ENCODE results near the gene SON. TPM values are rescaled to one million over a fixed set of nuclear protein-coding genes. Genes with fewer than 3 reads are reported as not detected.

Gene SON
- total RNA-seq, 1 donor from 2014 or later: 285 TPM

DNA sequence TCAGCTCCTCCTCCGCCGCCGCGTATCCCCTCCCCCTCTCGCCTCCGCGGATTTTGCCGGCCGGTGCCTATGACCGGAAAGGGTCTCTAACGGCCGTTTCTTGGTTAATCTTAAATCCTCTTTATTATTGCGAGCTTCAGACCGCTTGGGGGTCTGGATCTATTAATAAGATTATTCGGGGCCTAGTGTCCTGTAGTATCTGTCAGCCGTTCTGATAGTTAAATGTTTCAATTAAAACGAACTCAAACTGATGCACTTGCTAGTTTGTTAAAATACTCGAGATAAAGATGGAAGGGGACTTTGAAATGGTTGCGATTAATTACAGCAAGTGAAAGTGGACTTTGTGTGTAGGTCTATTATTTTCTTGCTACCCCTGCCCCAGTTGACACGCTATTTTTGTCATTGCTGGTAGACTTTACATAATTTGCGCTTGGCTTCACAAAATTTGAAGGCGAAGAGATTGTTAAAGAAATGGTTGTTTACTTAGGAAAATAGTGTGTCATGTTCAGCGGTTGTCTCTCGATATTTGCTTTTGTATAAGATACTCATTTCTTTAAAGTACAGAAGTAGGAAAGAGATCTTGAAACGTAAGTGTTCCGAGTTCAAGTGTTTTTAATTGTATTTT is 779 bp downstream of the SON start:
- no peak for DNase-seq

DNA sequence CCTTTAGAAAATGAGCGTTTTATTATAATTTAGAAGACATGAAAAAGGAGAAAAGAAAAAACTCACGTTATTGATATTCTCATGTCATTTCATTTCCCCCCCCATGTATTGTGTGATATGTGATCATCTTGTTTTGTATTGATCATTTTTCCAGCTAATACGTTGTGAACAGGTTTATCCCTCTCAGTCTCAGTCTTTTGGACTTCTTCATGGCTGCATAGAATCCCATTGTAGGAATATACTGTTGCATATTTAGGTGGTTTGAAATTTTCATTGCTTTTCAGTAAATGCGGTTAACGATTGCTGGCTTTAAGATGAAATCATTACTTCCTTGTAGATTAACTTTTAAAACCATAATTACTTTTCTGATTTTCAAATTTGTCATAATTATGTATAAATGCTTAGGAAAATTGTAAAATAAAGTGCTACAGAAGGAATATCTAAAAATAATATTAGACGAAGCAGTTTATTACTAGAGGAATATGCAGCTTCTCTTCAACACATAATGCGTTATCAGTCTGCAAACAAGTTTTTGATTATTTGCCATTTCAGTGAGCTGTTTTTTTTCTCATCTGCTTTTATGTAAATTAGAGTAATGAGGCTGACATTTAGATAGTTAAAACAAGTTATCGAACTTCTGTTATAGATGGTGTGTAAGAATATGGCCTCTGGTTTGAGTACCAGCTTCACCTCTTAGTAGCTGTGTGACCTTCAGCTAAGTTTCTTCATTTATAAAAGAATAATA is 1.8 kb downstream of the SON start:
- no peak for DNase-seq

DNA sequence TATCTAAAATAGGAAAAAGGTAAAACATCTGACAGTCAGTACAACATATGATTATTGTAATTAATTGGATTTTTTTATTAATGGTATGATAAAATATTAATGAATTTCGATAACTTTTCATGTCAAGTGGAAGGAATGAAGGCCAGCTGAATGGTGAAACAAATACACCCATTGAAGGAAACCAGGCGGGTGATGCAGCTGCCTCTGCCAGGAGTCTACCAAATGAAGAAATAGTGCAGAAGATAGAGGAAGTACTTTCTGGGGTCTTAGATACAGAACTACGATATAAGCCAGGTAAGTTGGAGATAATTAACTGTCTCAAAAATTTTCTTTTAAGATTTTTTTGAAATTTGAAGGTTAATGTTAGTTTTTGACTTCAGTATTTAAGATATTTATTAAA is 3.2 kb downstream of the SON start:
- DNase-seq: no peak

DNA sequence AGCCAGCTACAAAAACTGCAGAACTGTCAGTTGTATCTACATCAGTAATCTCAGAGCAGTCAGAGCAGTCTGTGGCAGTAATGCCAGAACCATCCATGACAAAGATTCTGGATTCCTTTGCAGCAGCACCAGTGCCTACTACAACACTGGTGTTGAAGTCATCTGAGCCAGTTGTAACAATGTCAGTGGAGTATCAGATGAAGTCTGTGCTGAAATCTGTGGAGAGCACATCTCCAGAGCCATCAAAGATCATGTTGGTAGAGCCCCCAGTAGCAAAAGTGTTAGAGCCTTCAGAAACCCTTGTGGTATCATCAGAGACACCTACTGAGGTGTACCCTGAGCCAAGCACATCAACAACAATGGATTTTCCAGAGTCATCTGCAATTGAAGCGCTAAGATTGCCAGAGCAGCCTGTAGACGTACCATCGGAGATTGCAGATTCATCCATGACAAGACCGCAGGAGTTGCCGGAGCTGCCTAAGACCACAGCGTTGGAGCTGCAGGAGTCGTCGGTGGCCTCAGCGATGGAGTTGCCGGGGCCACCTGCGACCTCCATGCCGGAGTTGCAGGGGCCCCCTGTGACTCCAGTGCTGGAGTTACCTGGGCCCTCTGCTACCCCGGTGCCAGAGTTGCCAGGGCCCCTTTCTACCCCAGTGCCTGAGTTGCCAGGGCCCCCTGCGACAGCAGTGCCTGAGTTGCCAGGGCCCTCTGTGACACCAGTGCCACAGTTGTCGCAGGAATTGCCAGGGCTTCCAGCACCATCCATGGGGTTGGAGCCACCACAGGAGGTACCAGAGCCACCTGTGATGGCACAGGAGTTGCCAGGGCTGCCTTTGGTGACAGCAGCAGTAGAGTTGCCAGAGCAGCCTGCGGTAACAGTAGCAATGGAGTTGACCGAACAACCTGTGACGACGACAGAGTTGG is 7.3 kb downstream of the SON start:
- DNase-seq: no peak

DNA sequence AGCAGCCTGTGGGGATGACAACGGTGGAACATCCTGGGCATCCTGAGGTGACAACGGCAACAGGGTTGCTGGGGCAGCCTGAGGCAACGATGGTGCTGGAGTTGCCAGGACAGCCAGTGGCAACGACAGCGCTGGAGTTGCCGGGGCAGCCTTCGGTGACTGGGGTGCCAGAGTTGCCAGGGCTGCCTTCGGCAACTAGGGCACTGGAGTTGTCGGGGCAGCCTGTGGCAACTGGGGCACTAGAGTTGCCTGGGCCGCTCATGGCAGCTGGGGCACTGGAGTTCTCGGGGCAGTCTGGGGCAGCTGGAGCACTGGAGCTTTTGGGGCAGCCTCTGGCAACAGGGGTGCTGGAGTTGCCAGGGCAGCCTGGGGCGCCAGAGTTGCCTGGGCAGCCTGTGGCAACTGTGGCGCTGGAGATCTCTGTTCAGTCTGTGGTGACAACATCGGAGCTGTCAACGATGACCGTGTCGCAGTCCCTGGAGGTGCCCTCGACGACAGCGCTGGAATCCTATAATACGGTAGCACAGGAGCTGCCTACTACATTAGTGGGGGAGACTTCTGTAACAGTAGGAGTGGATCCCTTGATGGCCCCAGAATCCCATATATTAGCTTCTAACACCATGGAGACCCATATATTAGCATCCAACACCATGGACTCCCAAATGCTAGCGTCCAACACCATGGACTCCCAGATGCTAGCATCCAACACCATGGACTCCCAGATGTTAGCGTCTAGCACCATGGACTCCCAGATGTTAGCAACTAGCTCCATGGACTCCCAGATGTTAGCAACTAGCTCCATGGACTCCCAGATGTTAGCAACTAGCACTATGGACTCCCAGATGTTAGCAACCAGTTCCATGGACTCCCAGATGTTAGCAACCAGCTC is 8.2 kb downstream of the SON start:
- no peak for DNase-seq

DNA sequence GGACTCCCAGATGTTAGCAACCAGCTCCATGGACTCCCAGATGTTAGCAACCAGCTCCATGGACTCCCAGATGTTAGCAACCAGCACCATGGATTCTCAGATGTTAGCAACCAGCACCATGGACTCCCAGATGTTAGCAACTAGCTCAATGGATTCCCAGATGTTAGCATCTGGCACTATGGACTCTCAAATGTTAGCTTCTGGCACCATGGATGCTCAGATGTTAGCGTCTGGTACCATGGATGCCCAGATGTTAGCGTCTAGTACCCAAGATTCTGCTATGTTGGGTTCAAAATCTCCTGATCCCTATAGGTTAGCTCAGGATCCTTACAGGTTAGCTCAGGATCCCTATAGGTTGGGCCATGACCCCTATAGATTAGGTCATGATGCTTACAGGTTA is 8.8 kb downstream of the SON start:
- no peak for DNase-seq

DNA sequence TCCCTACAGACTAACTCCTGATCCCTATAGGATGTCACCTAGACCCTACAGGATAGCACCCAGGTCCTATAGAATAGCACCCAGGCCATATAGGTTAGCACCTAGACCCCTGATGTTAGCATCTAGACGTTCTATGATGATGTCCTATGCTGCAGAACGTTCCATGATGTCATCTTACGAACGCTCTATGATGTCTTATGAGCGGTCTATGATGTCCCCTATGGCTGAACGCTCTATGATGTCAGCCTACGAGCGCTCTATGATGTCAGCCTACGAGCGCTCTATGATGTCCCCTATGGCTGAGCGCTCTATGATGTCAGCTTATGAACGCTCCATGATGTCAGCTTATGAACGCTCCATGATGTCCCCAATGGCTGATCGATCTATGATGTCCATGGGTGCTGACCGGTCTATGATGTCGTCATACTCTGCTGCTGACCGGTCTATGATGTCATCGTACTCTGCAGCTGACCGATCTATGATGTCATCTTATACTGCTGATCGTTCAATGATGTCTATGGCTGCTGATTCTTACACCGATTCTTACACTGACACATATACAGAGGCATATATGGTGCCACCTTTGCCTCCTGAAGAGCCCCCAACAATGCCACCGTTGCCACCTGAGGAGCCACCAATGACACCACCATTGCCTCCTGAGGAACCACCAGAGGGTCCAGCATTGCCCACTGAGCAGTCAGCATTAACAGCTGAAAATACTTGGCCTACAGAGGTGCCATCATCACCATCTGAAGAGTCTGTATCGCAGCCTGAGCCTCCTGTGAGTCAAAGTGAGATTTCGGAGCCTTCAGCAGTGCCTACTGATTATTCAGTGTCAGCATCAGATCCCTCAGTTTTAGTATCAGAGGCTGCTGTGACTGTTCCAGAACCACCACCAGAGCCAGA is 9.5 kb downstream of the SON start:
- DNase-seq: no peak

DNA sequence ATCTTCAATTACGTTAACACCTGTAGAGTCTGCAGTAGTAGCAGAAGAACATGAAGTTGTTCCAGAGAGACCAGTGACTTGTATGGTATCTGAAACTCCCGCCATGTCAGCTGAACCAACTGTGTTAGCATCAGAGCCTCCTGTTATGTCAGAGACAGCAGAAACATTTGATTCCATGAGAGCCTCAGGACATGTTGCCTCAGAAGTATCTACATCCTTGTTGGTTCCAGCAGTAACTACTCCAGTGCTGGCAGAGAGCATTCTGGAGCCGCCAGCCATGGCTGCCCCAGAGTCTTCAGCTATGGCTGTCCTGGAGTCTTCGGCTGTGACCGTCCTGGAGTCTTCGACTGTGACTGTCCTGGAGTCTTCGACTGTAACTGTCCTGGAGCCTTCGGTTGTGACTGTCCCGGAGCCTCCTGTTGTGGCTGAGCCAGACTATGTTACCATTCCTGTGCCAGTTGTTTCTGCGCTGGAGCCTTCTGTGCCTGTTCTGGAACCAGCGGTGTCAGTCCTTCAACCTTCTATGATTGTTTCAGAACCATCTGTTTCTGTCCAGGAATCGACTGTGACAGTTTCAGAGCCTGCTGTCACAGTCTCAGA is 10.3 kb downstream of the SON start:
- DNase-seq: no peak

DNA sequence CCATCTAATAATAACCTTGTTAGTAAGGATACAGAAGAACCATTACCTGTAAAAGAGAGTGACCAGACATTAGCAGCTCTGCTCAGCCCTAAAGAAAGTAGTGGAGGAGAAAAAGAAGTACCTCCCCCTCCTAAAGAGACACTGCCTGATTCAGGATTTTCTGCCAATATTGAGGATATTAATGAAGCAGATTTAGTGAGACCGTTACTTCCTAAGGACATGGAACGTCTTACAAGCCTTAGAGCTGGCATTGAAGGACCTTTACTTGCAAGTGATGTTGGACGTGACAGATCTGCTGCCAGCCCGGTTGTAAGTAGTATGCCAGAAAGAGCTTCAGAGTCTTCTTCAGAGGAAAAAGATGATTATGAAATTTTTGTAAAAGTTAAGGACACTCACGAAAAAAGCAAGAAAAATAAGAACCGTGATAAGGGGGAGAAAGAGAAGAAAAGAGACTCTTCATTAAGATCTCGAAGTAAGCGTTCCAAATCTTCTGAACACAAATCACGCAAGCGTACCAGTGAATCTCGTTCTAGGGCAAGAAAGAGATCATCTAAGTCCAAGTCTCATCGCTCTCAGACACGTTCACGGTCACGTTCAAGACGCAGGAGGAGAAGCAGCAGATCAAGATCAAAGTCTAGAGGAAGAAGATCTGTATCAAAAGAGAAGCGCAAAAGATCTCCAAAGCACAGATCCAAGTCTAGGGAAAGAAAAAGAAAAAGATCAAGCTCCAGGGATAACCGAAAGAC is 11.6 kb downstream of the SON start:
- DNase-seq: no peak

DNA sequence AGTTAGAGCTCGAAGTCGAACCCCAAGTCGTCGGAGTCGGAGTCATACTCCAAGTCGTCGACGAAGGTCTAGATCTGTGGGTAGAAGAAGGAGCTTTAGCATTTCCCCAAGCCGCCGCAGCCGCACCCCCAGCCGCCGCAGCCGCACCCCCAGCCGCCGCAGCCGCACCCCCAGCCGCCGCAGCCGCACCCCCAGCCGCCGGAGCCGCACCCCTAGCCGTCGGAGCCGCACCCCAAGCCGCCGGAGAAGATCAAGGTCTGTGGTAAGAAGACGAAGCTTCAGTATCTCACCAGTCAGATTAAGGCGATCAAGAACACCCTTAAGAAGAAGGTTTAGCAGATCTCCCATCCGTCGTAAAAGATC is 12.1 kb downstream of the SON start:
- no peak for DNase-seq

DNA sequence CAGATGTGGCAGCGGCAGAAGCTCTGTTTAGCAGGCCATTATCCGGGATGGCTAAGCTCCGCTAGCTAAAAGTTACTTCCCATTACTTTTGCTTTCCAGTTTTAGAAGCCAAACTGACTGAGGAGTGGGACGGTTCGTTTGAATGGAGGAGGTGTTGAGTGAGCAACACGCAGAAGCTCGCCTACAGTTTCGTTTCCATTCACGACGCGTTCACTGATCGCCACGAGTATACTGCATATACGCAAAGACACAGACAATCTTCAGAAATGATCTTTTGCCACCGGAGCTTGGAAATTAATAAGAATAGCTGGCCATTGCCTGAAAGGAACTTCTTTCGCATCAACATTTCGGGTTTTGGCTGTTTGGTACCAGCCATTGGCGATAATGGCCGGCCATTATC is 14.6 kb downstream of the SON start:
- DNase-seq: no peak

DNA sequence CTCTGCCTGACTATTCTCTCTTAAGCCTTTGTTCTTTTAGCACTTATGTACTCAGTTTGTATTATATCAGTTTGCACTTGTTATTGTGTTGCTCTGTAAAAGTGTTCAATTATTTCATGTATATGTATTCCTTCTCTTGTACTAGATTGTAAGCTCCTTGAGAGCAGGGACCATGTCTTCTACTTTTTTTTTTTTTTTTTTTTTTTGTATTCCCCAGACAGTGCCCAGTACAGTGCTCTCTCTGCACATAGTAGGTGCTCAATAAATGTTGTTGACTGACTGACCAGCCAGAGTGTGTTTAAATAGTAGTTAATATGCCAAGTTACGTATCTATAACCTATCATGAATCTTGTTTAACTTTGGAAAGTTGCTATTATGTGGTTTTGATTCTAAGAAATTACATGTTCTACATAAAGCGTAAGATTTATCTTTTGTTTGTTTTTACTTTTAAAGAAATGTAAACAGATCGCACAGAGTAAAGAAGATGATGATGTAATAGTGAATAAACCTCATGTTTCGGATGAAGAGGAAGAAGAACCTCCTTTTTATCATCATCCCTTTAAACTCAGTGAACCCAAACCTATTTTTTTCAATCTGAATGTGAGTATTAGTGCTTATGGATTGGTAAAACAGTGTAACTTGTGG is 16.1 kb downstream of the SON start:
- no peak for DNase-seq

DNA sequence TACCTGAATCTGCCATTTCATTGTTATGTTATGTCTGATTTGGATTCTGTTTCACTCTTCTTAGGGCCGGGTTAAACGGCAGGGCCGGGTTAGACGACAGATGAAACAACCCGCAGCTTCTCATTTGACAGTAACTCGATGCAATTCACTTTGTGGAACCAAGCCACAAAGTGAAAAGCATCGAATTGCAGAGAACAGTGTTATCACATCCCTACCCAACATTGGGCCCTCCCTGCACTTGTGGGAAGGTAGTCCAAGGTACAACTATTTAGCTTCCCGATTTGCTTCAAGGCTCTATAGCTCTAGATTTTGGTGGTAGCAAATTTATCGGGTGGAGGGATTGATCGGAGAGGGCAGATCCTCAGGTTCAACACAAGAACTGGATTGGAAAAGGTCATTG is 17.0 kb downstream of the SON start:
- DNase-seq: no peak

DNA sequence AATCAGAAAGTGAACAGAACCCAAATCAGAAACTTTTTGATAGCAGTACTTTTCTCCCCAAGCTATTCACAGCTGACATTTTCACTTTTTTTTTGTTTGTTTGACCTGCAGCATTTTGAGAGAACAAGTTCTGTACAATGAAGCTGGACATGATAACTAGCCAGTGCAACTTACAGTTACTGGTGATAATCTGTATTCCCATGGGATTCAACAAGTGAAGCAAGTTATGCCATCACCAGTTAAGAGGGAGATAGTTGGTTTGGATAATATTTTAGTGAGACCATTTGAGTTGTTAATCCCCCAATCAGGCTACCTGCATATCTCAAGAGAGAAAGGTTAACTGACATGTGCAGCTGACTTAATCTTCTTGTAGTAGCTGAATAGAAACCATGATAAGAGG is 18.1 kb downstream of the SON start:
- no peak for DNase-seq

DNA sequence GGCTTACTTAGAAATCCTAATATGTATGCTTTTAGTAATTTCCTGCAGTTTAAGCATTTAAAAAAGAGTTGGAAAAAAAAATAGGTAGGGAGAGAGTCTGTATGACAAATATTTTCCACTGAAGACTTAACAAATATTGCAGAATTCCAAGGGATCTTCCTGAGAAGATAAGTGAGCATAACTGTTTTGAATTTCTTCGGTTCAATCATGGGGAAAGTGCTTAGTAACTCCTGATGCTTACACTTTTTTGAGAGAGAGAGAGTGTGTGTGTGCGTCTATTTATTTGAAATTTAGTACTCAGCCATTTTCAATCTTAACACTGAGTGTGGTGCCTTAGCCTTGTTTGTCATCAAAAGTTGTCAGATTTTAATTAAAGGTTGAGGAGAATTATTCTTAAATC is 18.5 kb downstream of the SON start:
- DNase-seq: no peak

DNA sequence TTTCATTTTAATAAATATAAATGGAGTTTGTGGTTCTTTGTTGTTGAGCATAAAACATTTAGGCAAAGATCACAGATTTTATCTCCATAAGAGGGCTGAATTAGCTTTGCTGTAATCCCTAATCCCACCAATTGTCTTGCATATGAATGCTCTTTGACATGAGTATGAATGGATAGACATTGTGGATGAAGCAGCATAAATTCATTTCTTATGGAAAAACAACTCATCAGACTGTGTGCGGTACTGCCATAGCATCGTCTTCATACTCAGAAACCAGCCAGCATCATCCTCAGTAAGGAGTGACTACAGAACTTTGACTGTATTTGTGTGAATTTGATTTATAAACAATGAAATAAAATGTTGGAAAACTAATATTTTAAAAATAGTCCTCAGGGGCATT is 19.6 kb downstream of the SON start:
- DNase-seq: no peak

DNA sequence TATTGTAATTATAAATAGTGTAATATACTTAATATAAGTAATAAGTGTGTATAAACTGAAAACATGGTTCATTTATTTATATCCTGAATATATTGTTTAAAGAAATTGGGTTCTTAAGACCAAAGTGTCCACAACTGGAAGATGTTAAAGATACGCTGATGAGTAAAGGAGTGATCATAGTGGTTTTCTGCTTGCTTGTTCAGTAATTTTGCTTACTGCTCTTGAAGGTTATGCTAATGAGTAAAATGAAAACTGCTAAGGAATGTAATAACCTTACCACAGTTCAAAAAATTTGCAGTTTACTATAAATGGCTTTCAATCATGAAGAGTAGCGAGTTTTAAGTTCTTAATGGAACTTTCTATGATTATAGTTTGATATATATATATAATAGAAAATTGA is 23.7 kb downstream of the SON start:
- DNase-seq: no peak

DNA sequence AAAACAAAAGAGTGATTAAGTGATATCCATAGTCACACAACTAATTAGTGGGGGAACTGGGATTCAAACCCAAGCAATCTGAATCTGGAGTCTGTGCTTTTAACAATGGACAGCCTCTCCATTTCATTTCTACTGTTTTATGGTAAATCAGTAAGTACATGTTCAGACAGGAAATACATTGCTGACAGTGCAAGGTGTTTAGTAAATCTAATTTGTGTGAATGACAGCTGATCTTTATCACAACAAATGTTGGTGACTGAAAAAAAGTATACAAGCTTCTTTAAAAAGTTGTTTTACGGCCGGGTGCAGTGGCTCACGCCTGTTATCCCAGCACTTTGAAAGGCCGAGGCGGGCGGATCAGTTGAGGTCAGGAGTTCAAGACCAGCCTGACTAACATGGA is 25.1 kb downstream of the SON start:
- no peak for DNase-seq

DNA sequence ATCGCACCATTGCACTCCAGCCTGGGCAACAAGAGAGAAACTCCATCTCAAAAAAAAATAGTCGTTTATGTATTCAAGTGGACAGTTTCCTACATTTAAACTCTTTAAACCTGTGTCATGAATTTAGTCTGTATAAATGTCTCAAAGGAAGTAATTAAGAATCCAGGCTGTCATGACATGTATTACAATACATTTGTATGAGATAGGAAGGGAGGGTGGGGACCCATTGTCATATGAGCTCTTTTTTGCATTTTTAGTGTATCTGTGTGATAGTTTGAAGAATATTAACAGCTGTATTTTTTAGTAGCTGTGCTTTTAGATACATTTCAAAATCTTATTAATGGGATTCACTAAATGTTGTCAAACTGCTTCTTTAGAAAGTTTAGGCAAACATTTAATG is 25.6 kb downstream of the SON start:
- DNase-seq: no peak

DNA sequence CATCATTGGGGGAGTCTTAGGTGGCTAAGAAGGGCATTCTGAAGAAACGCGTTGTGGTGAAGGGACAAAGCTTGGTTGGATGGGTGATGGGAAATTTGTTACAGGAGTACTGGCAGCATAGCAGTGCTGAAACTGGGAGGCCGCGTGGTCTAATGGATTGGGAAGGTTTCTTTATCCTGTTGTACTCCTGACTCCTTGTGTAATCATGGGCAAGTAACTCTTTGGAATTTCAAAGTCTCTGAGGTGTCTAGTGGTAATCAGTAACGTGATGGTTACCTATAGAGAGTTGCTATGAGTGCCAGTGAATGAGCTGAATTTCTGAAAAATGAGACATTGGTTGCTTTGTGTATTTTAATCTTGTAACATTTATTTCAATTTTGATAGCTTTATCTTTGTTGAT is 27.2 kb downstream of the SON start:
- no peak for DNase-seq

Data from skin of body (tissue), 2 donors.